ENCODE data around the gene ODAPH. TPM values are rescaled to one million over a fixed set of nuclear protein-coding genes. Genes with fewer than 3 reads are reported as not detected.
A peak's percentile ranks its signal among the peaks of the same experiment; 100 is the strongest.
"Not testable (repeated sequence)": the region's sequence is repeated elsewhere in the genome, so short reads cannot be mapped to it uniquely, and the experiment has no call there.

ODAPH gene
- total and polyA plus RNA-seq, 8 donors, result 0.31 to 0.71 (median 0.54) TPM; not detected in 5

- no peak overlapping the region for H3K4me3 ChIP-seq
- H3K9me3 ChIP-seq, result no peaks in the 10 kb centered on the region
- no peaks in the 10 kb centered on the region for H3K27me3 ChIP-seq
- no peak overlapping the region for H3K27ac ChIP-seq
- H3K36me3 ChIP-seq, result peaks cover 0 to 11% of the 10 kb centered on the region in 2 donors
- DNase-seq (no peak), ATAC-seq (no peak)
- intact Hi-C loops (cut with DNase I), result no loop called here
- no peaks in the 10 kb centered on the region for H3K4me1 ChIP-seq
- TF ChIP-seq, protein P1, sequence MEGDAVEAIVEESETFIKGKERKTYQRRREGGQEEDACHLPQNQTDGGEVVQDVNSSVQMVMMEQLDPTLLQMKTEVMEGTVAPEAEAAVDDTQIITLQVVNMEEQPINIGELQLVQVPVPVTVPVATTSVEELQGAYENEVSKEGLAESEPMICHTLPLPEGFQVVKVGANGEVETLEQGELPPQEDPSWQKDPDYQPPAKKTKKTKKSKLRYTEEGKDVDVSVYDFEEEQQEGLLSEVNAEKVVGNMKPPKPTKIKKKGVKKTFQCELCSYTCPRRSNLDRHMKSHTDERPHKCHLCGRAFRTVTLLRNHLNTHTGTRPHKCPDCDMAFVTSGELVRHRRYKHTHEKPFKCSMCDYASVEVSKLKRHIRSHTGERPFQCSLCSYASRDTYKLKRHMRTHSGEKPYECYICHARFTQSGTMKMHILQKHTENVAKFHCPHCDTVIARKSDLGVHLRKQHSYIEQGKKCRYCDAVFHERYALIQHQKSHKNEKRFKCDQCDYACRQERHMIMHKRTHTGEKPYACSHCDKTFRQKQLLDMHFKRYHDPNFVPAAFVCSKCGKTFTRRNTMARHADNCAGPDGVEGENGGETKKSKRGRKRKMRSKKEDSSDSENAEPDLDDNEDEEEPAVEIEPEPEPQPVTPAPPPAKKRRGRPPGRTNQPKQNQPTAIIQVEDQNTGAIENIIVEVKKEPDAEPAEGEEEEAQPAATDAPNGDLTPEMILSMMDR (IDR thresholded peaks at IDR 0.05), result no peak
Measured at GRCh38 chr4:75542824-75543223, 13.0 kb upstream of the ODAPH start.

- H3K4me1 ChIP-seq; H3K4me3 ChIP-seq; H3K27me3 ChIP-seq; intact Hi-C loops (cut with DNase I); H3K27ac ChIP-seq; H3K9me3 ChIP-seq; DNase-seq; ATAC-seq: not testable (repeated sequence)
- peaks cover 0 to 11% of the 10 kb centered on the region in 2 donors for H3K36me3 ChIP-seq
Measured at GRCh38 chr4:75544220-75544619, 11.6 kb upstream of the ODAPH start.

DNA sequence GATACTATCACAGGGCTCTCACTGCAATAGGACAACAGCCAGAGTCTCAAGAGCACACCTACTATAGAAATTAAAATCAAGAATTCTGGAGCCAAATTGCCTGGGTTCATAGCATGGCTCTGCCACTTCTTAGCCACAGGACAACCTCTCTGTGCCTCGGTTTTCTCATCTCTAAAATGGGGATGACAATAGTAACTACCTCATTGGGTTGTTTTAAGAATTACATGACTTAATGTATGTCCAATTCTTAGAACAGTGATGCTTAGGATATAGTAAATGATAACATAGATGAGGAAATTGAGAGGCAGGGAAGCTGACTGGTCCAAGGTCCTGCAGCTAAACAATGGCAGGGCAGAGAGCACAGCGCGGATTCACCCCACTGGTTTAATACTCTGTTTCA, 11.0 kb upstream of the ODAPH start:
- no peak overlapping the region for H3K27ac ChIP-seq
- no peak overlapping the region for H3K4me3 ChIP-seq
- TF ChIP-seq, protein P1 (IDR thresholded peaks at IDR 0.05), result no peak
- no peak for DNase-seq
- peaks cover 0 to 11% of the 10 kb centered on the region in 2 donors for H3K36me3 ChIP-seq
- H3K27me3 ChIP-seq, result no peaks in the 10 kb centered on the region
- intact Hi-C loops (cut with DNase I), result no loop called here
- no peaks in the 10 kb centered on the region for H3K9me3 ChIP-seq
- no peak for ATAC-seq
- no peaks in the 10 kb centered on the region for H3K4me1 ChIP-seq

DNA sequence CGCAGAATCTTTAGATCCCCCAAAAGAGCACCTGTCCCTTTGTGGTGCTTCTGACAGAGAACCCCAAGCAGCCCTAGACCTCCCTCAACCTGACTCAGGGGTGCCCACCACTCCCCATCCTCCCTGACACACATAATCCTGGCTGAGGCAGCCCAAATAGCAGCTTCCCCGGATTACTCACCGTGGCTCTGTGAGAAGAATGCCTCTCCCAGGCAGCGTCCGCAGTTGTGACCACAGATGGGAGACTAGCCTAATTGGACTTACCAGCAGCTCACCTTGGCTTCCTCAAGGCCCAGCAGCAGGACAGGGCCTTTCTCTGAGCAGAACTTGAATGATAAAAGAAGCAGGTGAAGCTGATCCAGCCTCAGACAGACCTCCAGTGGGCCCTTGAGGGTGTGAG, 10.3 kb upstream of the ODAPH start:
- H3K4me3 ChIP-seq, result no peak overlapping the region
- H3K4me1 ChIP-seq, result no peaks in the 10 kb centered on the region
- H3K27me3 ChIP-seq, result no peaks in the 10 kb centered on the region
- no peak for DNase-seq
- TF ChIP-seq, protein P1 (IDR thresholded peaks at IDR 0.05), result no peak
- H3K36me3 ChIP-seq, result peaks cover 0 to 11% of the 10 kb centered on the region in 2 donors
- ATAC-seq, result no peak
- H3K27ac ChIP-seq, result no peak overlapping the region
- intact Hi-C loops (cut with DNase I), result no loop called here
- no peaks in the 10 kb centered on the region for H3K9me3 ChIP-seq

- no peak overlapping the region for H3K27ac ChIP-seq
- no peak for ATAC-seq
- intact Hi-C loops (cut with DNase I), result no loop called here
Measured at GRCh38 chr4:75547647-75548387, 8.0 kb upstream of the ODAPH start.

More at GRCh38 chr4:75547647-75548387, 8.0 kb upstream of the ODAPH start:
- Histone ChIP-seq H3K9me3 (no peaks in the 10 kb centered on the region), H3K27me3 (no peaks in the 10 kb centered on the region), H3K4me3 (no peak overlapping the region), H3K36me3 (peaks cover 0 to 11% of the 10 kb centered on the region in 2 donors), H3K4me1 (no peaks in the 10 kb centered on the region)
- TF ChIP-seq, protein P1 (IDR thresholded peaks at IDR 0.05), result no peak
- DNase-seq, result peak in 1 of 4 donors; percentile 21
